Osteocyte (in vitro differentiated cells): ENCODE data around the gene PELI2. TPM values are rescaled to one million over a fixed set of nuclear protein-coding genes. Genes with fewer than 3 reads are reported as not detected.

Experiments
- DNase-seq: peaks from one replicate; pipeline ENCODE4 v3.0.0; 2021; ENCODE audit warnings: mixed read lengths; ENCODE audit not compliant: unreplicated experiment; ENCODE audit errors: extremely low spot score
- H3K27ac Mint-ChIP-seq: one replicate; pipeline ENCODE4 v1.8.0; 2021; ENCODE audit warnings: mild to moderate bottlenecking, mixed read lengths; ENCODE audit not compliant: unreplicated experiment
- H3K27me3 Mint-ChIP-seq: one replicate; pipeline ENCODE4 v1.8.0; 2021; ENCODE audit warnings: mixed read lengths; ENCODE audit not compliant: unreplicated experiment
- H3K36me3 Mint-ChIP-seq: one replicate; pipeline ENCODE4 v1.8.0; 2021; ENCODE audit warnings: mixed read lengths; ENCODE audit not compliant: unreplicated experiment
- H3K4me1 Mint-ChIP-seq: one replicate; pipeline ENCODE4 v1.8.0; 2021; ENCODE audit warnings: mixed read lengths; ENCODE audit not compliant: unreplicated experiment
- H3K4me3 Mint-ChIP-seq: one replicate; pipeline ENCODE4 v1.8.0; 2021; ENCODE audit warnings: mild to moderate bottlenecking, moderate library complexity, mixed read lengths; ENCODE audit not compliant: unreplicated experiment
- H3K9me3 Mint-ChIP-seq: one replicate; pipeline ENCODE4 v1.8.0; 2021; ENCODE audit warnings: mixed read lengths; ENCODE audit not compliant: unreplicated experiment
- total RNA-seq: library from RNA; stranded (reverse); gene quantifications from 2 replicates; pipeline ENCODE4 v1.2.1, GENCODE V29; 2021
- TF ChIP-seq, protein P1 (sequence below): fragments of 200-600 bp; sonication (generic); IDR thresholded peaks from 2 replicates; pipeline ENCODE4 v1.5.0; 2021; ENCODE audit warnings: antibody characterized with exemption, mild to moderate bottlenecking, moderate library complexity

Gene PELI2
- total RNA-seq, 1 donor from 2014 or later = 15.0 TPM

DNA sequence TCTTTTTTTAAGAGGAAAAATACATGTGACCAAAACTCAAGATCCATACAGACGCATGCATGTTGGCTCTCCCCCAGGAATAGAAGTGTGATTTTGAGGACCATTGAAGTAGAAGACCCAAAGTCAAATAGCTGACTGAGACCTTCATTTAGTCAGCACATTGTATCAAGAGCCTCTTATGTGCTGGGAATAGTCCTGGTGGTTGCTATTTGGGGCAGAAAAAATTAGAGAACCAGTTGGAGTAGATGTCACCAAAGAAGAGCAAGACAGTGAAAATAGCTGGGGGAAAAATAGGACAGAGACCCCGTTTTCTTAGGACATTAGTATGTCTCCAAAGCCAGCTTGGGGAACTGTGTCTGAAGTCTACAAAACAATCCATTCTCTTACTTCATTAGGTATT is 93.6 kb downstream of the PELI2 start:
- DNase-seq = no peak
- H3K4me1 Mint-ChIP-seq = peaks cover 8% of the 10 kb centered on the region
- H3K36me3 Mint-ChIP-seq = peaks cover 2% of the 10 kb centered on the region
- H3K4me3 Mint-ChIP-seq = no peak overlapping the region
- H3K27ac Mint-ChIP-seq = no peak overlapping the region
- TF ChIP-seq, protein P1, sequence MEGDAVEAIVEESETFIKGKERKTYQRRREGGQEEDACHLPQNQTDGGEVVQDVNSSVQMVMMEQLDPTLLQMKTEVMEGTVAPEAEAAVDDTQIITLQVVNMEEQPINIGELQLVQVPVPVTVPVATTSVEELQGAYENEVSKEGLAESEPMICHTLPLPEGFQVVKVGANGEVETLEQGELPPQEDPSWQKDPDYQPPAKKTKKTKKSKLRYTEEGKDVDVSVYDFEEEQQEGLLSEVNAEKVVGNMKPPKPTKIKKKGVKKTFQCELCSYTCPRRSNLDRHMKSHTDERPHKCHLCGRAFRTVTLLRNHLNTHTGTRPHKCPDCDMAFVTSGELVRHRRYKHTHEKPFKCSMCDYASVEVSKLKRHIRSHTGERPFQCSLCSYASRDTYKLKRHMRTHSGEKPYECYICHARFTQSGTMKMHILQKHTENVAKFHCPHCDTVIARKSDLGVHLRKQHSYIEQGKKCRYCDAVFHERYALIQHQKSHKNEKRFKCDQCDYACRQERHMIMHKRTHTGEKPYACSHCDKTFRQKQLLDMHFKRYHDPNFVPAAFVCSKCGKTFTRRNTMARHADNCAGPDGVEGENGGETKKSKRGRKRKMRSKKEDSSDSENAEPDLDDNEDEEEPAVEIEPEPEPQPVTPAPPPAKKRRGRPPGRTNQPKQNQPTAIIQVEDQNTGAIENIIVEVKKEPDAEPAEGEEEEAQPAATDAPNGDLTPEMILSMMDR = no peak
- H3K27me3 Mint-ChIP-seq = no peaks in the 10 kb centered on the region
- no peaks in the 10 kb centered on the region for H3K9me3 Mint-ChIP-seq

DNA sequence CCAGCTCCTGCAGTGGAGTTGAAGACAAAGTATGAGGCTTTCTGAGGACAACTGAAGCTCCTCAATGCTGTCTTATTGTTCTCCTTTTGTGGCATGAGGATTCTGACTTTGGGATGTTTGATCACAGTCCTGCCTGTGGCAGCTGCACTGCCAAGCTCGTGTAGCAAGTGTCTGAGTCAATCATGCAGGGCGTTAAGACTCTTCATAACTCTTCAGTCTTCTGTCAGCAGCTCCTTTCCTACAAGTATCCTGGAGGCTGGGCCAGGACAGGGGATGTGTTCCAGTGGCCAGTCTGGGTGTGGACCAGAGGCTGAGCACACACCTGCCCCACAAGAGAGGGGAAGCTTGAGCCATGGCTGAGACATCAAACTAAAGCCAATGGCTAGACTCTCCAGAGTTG is 94.3 kb downstream of the PELI2 start:
- no peak for DNase-seq
- Mint-ChIP-seq H3K27ac (no peak overlapping the region), H3K4me1 (peaks cover 8% of the 10 kb centered on the region), H3K9me3 (no peaks in the 10 kb centered on the region), H3K27me3 (no peaks in the 10 kb centered on the region), H3K4me3 (no peak overlapping the region), H3K36me3 (peaks cover 2% of the 10 kb centered on the region)
- TF ChIP-seq, protein P1 = no peak

DNA sequence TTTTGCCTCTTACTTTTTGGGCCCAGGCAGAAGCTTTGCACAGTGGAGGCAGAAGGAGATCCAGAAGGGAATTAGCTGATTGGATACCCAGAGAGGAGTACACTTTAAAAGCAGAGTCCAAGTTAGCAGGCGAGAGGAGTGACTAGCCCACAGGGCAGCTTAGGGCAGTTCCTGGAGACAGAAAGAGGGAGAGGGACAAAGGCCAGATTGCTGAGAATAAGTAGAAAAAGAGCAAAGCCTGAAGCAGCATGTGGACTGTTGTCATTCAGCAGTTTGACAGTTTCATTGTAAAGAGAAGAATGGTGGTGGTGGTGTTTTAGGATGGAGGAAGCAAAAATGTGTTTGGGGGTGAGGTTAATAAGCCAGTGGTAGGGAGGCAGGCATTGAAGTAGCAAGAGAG is 95.1 kb downstream of the PELI2 start:
- TF ChIP-seq, protein P1 = no peak
- Mint-ChIP-seq H3K27me3 (no peaks in the 10 kb centered on the region), H3K9me3 (no peaks in the 10 kb centered on the region), H3K27ac (no peak overlapping the region), H3K4me3 (no peak overlapping the region), H3K36me3 (peaks cover 2% of the 10 kb centered on the region), H3K4me1 (peaks cover 5% of the 10 kb centered on the region)
- DNase-seq = no peak

- no peak overlapping the region for H3K27ac Mint-ChIP-seq
- DNase-seq = no peak
- no peaks in the 10 kb centered on the region for H3K27me3 Mint-ChIP-seq
- peaks cover 2% of the 10 kb centered on the region for H3K4me1 Mint-ChIP-seq
- peaks cover 2% of the 10 kb centered on the region for H3K36me3 Mint-ChIP-seq
- TF ChIP-seq, protein P1 = no peak
- no peaks in the 10 kb centered on the region for H3K9me3 Mint-ChIP-seq
- no peak overlapping the region for H3K4me3 Mint-ChIP-seq
Measured at GRCh38 chr14:56215180-56215579, 97.0 kb downstream of the PELI2 start.

DNA sequence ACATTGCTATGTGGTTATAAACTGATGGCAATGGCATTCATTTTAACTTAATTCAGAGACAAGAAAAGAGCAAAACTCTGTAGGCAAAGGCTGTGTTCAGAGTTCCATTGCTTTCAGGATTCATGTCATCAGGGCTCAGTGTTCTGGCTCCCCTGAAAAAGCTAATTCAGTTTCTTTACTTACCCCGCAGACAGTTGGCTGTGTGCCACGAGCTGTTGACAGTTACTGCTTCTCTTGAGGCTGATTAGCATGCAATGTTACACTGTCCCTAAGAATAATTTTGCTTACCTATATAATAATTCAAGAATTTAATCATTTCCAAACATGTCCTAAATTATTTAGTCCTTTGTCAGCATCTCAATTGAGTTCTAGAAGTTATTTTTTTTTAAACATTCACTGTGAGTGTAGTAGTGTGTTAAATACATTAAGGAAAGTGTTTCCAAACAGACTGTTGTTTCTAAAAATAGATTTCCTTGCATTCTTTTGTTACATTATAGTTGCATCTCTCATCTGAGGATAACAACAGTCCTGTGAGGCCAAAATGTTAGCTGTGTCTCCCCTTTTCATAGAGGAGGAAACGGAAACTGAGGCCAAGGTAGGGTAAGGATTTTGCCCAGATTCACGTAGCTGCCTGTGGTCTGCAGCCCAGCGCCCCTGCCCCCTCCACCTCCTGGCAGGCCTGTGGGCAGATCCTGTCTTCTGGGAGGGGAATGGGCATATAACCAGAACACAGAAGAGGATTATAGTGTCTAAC is 98.6 kb downstream of the PELI2 start:
- no peaks in the 10 kb centered on the region for H3K9me3 Mint-ChIP-seq
- H3K4me1 Mint-ChIP-seq = peaks cover 5% of the 10 kb centered on the region
- TF ChIP-seq, protein P1 = no peak
- no peak for DNase-seq
- peaks cover under 1% of the 10 kb centered on the region for H3K36me3 Mint-ChIP-seq
- no peak overlapping the region for H3K4me3 Mint-ChIP-seq
- no peaks in the 10 kb centered on the region for H3K27me3 Mint-ChIP-seq
- peak overlapping the region; percentile 3 for H3K27ac Mint-ChIP-seq
